MCF 10A (cell line): ENCODE results near the gene POFUT2. TPM values are rescaled to one million over a fixed set of nuclear protein-coding genes. Genes with fewer than 3 reads are reported as not detected.
"Not testable (repeated sequence)": the region's sequence is repeated elsewhere in the genome, so short reads cannot be mapped to it uniquely, and the experiment has no call there.

Experiments used
- BruUV-seq: library from RNA; stranded (reverse); fragments of 400-500 nt; replicated peaks from 2 replicates; lab custom pipeline; 2021; lab: Mats Ljungman, UMichigan
- CTCF ChIA-PET: fragments of 300-600 bp; sonication (Branson Sonifier 250); formaldehyde crosslinking; extraction: SDS; loops from one replicate; lab custom pipeline; 2021; ENCODE audit warnings: antibody characterized with exemption, inconsistent platforms; lab: Yijun Ruan, JAX
- POLR2A ChIA-PET: fragments of 300-600, 350-650 bp; sonication (Branson Sonifier 250); formaldehyde crosslinking; extraction: SDS; loops from one replicate; lab custom pipeline; 2020; ENCODE audit warnings: antibody characterized with exemption, inconsistent platforms; lab: Yijun Ruan, JAX
- DNase-seq: peaks from one replicate; pipeline ENCODE4 v3.0.0-alpha.2; 2018; ENCODE audit not compliant: unreplicated experiment
- H3K27ac Mint-ChIP-seq: one replicate; pipeline ENCODE4 v1.8.0; 2022; ENCODE audit warnings: mild to moderate bottlenecking, low read depth, mixed read lengths; ENCODE audit not compliant: unreplicated experiment
- H3K27me3 Mint-ChIP-seq: one replicate; pipeline ENCODE4 v1.8.0; 2022; ENCODE audit warnings: mixed read lengths; ENCODE audit not compliant: insufficient read depth, unreplicated experiment
- H3K36me3 Mint-ChIP-seq: one replicate; pipeline ENCODE4 v1.8.0; 2022; ENCODE audit warnings: mild to moderate bottlenecking, moderate library complexity, mixed read lengths; ENCODE audit not compliant: insufficient read depth, unreplicated experiment
- H3K4me1 Mint-ChIP-seq: one replicate; pipeline ENCODE4 v1.8.0; 2022; ENCODE audit warnings: mixed read lengths; ENCODE audit not compliant: insufficient read depth, unreplicated experiment
- H3K4me3 Mint-ChIP-seq: one replicate; pipeline ENCODE4 v1.8.0; 2022; ENCODE audit warnings: mild to moderate bottlenecking, moderate library complexity, mixed read lengths; ENCODE audit not compliant: unreplicated experiment
- H3K9me3 Mint-ChIP-seq: one replicate; pipeline ENCODE4 v1.8.0; 2022; ENCODE audit warnings: mixed read lengths; ENCODE audit not compliant: unreplicated experiment
- intact Hi-C: fragments of 100-400 bp; cut with micrococcal nuclease; formaldehyde crosslinking; loops from 2 replicates; pipeline ENCODE4 v1.14.1; 2022
- total RNA-seq: library from RNA; stranded (reverse); gene quantifications from 2 replicates; pipeline ENCODE4 v1.2.3, GENCODE V29; 2022
- TF ChIP-seq, protein P1 (sequence below): fragments of 200-600 bp; IDR thresholded peaks from one replicate; pipeline ENCODE4 v1.8.0; 2022; ENCODE audit warnings: antibody characterized with exemption, mild to moderate bottlenecking; ENCODE audit not compliant: unreplicated experiment

Gene POFUT2
- total RNA-seq, 1 experiment from 2014 or later: 25.2 TPM

DNA sequence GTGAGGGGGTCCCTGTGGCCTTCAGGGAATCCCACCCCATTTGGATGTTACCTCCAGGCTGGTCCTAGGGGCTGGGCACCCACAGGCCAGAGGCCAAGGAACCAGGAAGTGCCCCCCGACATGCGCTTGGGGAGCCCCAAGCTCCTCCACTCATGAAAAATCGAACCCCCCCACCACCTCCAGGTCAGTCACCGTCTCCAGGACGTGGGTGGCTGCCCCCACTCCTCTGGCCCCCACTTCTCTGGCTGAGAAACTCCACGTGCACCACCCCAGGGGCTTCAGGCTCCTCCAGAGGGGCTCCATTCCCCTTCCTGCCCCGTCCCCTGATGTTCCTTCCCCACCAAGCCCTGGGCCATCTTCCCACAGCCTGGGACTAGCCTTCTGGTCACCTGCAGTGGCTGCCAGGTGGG, 30.5 kb upstream of the POFUT2 start:
- intact Hi-C loops: no loop called here
- Mint-ChIP-seq H3K27me3 (peaks cover 19% of the 10 kb centered on the region), H3K36me3 (no peaks in the 10 kb centered on the region), H3K27ac (no peak overlapping the region), H3K9me3 (no peaks in the 10 kb centered on the region), H3K4me3 (no peak overlapping the region), H3K4me1 (peaks cover 5% of the 10 kb centered on the region)
- TF ChIP-seq, protein P1, sequence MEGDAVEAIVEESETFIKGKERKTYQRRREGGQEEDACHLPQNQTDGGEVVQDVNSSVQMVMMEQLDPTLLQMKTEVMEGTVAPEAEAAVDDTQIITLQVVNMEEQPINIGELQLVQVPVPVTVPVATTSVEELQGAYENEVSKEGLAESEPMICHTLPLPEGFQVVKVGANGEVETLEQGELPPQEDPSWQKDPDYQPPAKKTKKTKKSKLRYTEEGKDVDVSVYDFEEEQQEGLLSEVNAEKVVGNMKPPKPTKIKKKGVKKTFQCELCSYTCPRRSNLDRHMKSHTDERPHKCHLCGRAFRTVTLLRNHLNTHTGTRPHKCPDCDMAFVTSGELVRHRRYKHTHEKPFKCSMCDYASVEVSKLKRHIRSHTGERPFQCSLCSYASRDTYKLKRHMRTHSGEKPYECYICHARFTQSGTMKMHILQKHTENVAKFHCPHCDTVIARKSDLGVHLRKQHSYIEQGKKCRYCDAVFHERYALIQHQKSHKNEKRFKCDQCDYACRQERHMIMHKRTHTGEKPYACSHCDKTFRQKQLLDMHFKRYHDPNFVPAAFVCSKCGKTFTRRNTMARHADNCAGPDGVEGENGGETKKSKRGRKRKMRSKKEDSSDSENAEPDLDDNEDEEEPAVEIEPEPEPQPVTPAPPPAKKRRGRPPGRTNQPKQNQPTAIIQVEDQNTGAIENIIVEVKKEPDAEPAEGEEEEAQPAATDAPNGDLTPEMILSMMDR: no peak
- BruUV-seq: no TSS peak
- no peak for DNase-seq
- CTCF ChIA-PET: no interaction called here
- POLR2A ChIA-PET: interaction anchor here (0.6 kb wide), 1 partner anchor 118 kb away, joined by 3 read pairs; no protein-coding TSS in a partner anchor

DNA sequence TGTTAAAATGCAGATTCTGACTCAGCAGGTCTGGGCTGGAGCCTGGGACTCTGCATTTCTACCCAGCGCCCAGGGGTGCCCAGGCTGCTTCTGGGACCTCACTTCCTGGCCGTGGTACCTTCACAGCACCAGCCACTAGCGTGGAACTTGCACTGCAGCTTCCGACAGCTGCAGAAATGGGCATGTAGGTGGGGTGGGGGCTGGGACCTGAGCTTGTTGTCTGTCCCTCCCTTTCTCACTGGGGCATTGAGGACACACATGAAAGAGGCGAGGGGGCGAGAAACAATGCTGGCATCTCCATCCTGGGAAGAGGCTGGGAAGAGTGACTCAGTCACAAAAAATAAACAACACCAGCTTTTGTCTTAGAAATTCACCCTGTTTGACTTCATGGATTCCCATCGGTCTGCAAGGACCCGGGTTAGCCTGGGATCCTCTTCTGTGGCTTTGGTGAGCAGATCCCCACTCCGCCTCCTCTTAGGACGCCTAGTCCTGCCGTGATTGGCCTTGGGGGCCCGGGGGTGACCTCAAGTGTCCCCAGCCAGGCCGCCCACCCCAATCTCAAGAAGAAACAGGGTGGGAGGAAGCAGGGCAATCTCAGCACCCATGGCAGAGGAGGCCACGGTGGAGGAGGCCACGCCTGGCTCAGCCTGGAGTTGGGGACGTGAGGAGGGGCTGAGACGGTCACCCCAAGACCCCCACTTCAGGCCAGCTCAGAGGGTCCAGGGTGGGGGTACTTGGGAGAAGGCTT, 29.9 kb upstream of the POFUT2 start:
- Mint-ChIP-seq H3K36me3 (no peaks in the 10 kb centered on the region), H3K4me3 (no peak overlapping the region), H3K9me3 (no peaks in the 10 kb centered on the region), H3K27me3 (peaks cover 25% of the 10 kb centered on the region), H3K27ac (no peak overlapping the region), H3K4me1 (peaks cover 5% of the 10 kb centered on the region)
- ChIA-PET CTCF (no interaction called here), POLR2A (interaction anchor here (0.6 kb wide), 1 partner anchor 119 kb away, joined by 3 read pairs; no protein-coding TSS in a partner anchor)
- DNase-seq: peak; percentile 67
- TF ChIP-seq, protein P1: no peak
- BruUV-seq: no TSS peak
- intact Hi-C loops: no loop called here

DNA sequence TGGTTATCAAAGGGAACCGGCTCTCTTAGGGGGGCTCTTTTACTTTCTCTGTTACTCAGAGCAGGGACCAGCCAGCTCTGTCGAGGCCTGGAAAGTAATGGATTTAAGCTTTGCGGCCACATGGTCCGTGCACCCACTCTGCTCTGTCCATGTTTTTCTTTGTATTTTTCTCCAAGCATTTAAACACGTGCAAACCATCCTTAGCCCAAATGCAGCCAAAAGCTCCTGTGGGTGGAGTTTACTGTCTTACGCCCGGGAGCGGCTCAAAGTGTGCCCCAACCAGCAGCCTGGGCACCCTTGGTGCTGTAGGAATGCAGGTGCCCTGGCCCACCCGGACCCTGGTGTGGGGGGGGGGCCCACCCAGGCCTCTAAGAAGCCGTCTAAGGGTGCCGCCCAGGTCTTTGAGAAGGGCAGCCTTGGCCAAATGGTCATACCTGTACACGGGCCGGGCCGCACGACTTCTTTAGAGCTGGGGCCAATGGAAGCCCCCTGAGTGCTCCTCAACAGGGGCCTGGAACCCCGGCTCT, 29.2 kb upstream of the POFUT2 start:
- Mint-ChIP-seq H3K9me3 (peaks cover 4% of the 10 kb centered on the region), H3K27me3 (peaks cover 31% of the 10 kb centered on the region), H3K36me3 (no peaks in the 10 kb centered on the region), H3K4me3 (no peak overlapping the region), H3K4me1 (peaks cover 5% of the 10 kb centered on the region), H3K27ac (no peak overlapping the region)
- ChIA-PET CTCF (no interaction called here), POLR2A (no interaction called here)
- DNase-seq: no peak
- BruUV-seq: no TSS peak
- TF ChIP-seq, protein P1: no peak
- intact Hi-C loops: no loop called here

DNA sequence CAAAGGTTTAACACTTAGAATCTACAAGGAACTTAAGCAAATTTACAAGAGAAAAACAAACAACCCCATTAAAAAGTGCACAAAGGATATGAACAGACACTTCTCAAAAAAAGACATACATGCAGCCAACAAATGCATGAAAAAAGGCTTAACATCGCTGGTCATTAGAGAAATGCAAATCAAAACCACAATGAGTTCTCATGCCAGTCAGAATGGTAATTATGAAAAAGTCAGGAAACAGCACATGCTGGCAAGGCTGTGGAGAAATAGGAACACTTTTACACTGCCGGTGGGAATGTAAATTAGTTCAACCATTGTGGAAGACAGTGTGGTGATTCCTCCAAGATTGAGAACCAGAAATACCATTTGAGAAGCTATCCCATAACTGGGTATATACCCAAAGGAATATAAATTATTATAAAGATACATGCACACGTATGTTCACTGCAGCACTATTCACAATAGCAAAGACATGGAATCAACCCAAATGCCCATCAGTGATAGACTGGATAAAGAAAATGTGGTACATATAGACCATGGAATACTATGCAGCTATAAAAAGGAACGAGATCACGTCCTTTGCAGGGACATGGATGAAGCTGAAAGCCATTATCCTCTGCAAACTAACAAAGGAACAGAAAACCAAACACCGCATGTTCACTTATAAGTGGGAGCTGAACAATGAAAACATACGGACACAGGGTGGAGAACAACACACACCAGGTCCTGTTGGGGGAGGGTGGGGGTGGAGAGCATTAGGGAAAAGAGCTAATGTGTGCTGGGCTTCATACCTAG, 28.2 kb upstream of the POFUT2 start:
- H3K27ac Mint-ChIP-seq, H3K4me1 Mint-ChIP-seq, POLR2A ChIA-PET, DNase-seq, H3K4me3 Mint-ChIP-seq, BruUV-seq, H3K36me3 Mint-ChIP-seq, intact Hi-C loops: not testable (repeated sequence)
- H3K9me3 Mint-ChIP-seq: peaks cover 10% of the 10 kb centered on the region
- CTCF ChIA-PET: interaction anchor here (0.9 kb wide), 1 partner anchor 124 kb away, joined by 3 read pairs; no protein-coding TSS in a partner anchor
- peaks cover 42% of the 10 kb centered on the region for H3K27me3 Mint-ChIP-seq
